DMS79 treated with DMSO at 0.1 percent for 48 hours (cell line): ENCODE results near the gene TBX10.
"Not testable (repeated sequence)": the region's sequence is repeated elsewhere in the genome, so short reads cannot be mapped to it uniquely, and the experiment has no call there.

ENCODE experiments used
- DNase-seq: peaks from one replicate; lab custom pipeline; 2025; lab: John Stamatoyannopoulos, UW

The TBX10 gene

GRCh38 chr11:67664213-67664585 is 24.6 kb upstream of the TBX10 start:
- no peak for DNase-seq

- no peak for DNase-seq
Observed at GRCh38 chr11:67663532-67664212, 24.1 kb upstream of the TBX10 start.

- no peak for DNase-seq
Observed at GRCh38 chr11:67662835-67663531, 23.4 kb upstream of the TBX10 start.

- DNase-seq: no peak
Observed at GRCh38 chr11:67662142-67662834, 22.7 kb upstream of the TBX10 start.

GRCh38 chr11:67660752-67661151 is 21.2 kb upstream of the TBX10 start:
- not testable (repeated sequence) for DNase-seq

- DNase-seq: not testable (repeated sequence)
Observed at GRCh38 chr11:67659651-67660165, 20.1 kb upstream of the TBX10 start.

GRCh38 chr11:67657300-67657699 is 17.7 kb upstream of the TBX10 start:
- DNase-seq: no peak

GRCh38 chr11:67656278-67656922 is 16.8 kb upstream of the TBX10 start:
- no peak for DNase-seq

GRCh38 chr11:67654225-67654624 is 14.7 kb upstream of the TBX10 start:
- no peak for DNase-seq

GRCh38 chr11:67652965-67653845 is 13.6 kb upstream of the TBX10 start:
- no peak for DNase-seq

GRCh38 chr11:67651976-67652781 is 12.6 kb upstream of the TBX10 start:
- DNase-seq: peak; percentile 33

- peak; percentile 5 for DNase-seq
Observed at GRCh38 chr11:67649634-67650510, 10.3 kb upstream of the TBX10 start.

GRCh38 chr11:67648796-67649613 is 9.4 kb upstream of the TBX10 start:
- no peak for DNase-seq

GRCh38 chr11:67648140-67648795 is 8.7 kb upstream of the TBX10 start:
- DNase-seq: no peak

- no peak for DNase-seq
Observed at GRCh38 chr11:67647471-67647870, 7.9 kb upstream of the TBX10 start.

- no peak for DNase-seq
Observed at GRCh38 chr11:67646535-67647336, 7.2 kb upstream of the TBX10 start.
